ENCODE data around the gene IGFBP1. TPM values are rescaled to one million over a fixed set of nuclear protein-coding genes. Genes with fewer than 3 reads are reported as not detected.
"Not testable (repeated sequence)": the region's sequence is repeated elsewhere in the genome, so short reads cannot be mapped to it uniquely, and the experiment has no call there.

Gene IGFBP1
- total RNA-seq, 6 experiments from 2014 or later: not detected

DNA sequence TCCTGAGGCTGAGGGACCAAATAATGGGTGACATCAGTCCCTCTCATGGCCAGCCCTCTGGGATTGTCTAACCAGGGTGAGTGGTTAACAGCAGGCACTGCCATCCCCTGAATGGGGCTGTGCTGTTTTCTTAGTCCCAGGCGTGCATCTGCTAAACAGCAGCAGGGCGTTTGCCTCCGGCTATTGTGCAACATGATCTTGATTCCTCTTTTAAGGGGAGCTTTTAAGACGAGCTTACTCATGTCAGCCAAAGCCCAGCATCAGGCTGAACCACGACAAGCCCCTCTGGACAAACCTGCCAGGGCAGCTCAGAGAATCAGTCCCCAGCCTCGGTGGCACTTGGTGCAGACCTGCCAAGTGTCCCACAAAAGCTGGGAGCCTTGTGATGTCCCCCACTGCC is 49.0 kb downstream of the IGFBP1 start:
- H3K9me3 Mint-ChIP-seq: peaks cover 5% of the 10 kb centered on the region; the same call in 1 of the 2 replicates
- H3K36me3 Mint-ChIP-seq (ENCODE audit: low read depth): peaks cover 6% of the 10 kb centered on the region; the same call in 1 of the 2 replicates
- no peaks in the 10 kb centered on the region for H3K4me1 Mint-ChIP-seq (ENCODE audit: low read depth)
- DNase-seq: peak; percentile 40
- no peak overlapping the region for H3K4me3 Mint-ChIP-seq
- TF ChIP-seq, protein P1, sequence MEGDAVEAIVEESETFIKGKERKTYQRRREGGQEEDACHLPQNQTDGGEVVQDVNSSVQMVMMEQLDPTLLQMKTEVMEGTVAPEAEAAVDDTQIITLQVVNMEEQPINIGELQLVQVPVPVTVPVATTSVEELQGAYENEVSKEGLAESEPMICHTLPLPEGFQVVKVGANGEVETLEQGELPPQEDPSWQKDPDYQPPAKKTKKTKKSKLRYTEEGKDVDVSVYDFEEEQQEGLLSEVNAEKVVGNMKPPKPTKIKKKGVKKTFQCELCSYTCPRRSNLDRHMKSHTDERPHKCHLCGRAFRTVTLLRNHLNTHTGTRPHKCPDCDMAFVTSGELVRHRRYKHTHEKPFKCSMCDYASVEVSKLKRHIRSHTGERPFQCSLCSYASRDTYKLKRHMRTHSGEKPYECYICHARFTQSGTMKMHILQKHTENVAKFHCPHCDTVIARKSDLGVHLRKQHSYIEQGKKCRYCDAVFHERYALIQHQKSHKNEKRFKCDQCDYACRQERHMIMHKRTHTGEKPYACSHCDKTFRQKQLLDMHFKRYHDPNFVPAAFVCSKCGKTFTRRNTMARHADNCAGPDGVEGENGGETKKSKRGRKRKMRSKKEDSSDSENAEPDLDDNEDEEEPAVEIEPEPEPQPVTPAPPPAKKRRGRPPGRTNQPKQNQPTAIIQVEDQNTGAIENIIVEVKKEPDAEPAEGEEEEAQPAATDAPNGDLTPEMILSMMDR (IDR thresholded peaks at IDR 0.05): no peak
- H3K27ac Mint-ChIP-seq: no peak overlapping the region
- H3K27me3 Mint-ChIP-seq (ENCODE audit: insufficient read depth): peaks cover 2% of the 10 kb centered on the region; the same call in 1 of the 2 replicates

DNA sequence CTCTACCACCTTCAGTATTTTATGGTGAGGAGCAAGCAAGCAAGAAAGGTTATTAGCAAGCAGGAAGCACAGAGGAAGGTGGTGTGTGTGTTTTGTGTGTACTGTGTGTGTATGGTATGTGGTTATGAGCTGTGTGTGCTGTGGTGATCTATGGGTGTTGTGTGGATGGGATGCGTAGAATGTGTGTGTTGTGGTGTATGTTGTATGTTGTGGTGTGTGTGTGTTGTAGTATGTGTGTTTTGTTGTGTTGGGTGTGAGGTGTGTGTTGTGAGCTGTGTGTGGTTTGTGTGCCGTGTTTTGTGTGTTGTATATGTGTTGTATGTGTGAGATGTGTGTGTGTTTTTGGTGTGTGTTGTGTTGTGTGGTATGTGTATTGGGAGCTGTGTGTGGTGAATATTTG is 49.6 kb downstream of the IGFBP1 start:
- H3K4me1 Mint-ChIP-seq (ENCODE audit: low read depth): no peaks in the 10 kb centered on the region
- no peak for DNase-seq
- H3K27ac Mint-ChIP-seq: no peak overlapping the region
- H3K27me3 Mint-ChIP-seq (ENCODE audit: insufficient read depth): peaks cover 2% of the 10 kb centered on the region; the same call in 1 of the 2 replicates
- no peak overlapping the region for H3K4me3 Mint-ChIP-seq
- TF ChIP-seq, protein P1 (IDR thresholded peaks at IDR 0.05): no peak
- H3K36me3 Mint-ChIP-seq (ENCODE audit: low read depth): peaks cover 6% of the 10 kb centered on the region; the same call in 1 of the 2 replicates
- H3K9me3 Mint-ChIP-seq: peaks cover 5% of the 10 kb centered on the region; the same call in 1 of the 2 replicates

DNA sequence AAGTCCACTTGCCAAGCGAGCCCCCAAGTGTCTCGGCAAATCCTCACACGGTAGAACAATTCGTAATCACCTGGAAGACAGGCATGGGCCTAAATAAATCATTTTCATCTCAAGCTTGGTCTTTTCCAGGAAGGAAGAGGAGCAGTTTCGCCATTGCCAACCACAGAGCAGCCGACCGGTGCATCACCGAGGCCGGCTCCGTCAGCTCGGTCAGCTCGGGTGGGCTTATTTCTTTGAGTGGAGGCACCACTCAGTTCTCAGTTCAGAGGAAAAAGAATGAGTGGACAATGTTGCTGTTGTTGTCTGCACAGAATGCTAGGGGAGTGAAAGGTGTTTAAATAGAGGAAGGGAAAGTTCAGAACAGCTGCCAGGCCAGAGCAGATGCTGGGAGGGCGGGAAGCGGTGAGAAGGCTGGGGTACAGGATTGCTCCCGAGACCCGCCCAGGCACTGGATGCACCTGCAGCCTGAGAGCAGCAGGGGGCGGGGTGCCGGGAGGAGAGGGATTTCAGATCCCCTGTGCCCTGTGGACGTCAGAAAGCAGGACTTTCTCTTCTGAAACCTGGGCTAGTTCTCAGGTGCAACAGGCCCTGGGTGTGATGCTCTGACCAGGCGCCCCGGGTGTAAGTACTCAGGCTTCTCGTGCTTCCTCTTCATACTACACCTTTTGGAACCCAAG is 50.5 kb downstream of the IGFBP1 start:
- peaks cover 2% of the 10 kb centered on the region; the same call in 1 of the 2 replicates for H3K4me1 Mint-ChIP-seq (ENCODE audit: low read depth)
- H3K27ac Mint-ChIP-seq: no peak overlapping the region
- DNase-seq: no peak
- no peak overlapping the region for H3K4me3 Mint-ChIP-seq
- TF ChIP-seq, protein P1 (IDR thresholded peaks at IDR 0.05): peak; percentile 55
- peaks cover 2% of the 10 kb centered on the region; the same call in 1 of the 2 replicates for H3K27me3 Mint-ChIP-seq (ENCODE audit: insufficient read depth)
- H3K36me3 Mint-ChIP-seq (ENCODE audit: low read depth): peaks cover 6% of the 10 kb centered on the region; the same call in 1 of the 2 replicates
- peaks cover 5% of the 10 kb centered on the region; the same call in 1 of the 2 replicates for H3K9me3 Mint-ChIP-seq

DNA sequence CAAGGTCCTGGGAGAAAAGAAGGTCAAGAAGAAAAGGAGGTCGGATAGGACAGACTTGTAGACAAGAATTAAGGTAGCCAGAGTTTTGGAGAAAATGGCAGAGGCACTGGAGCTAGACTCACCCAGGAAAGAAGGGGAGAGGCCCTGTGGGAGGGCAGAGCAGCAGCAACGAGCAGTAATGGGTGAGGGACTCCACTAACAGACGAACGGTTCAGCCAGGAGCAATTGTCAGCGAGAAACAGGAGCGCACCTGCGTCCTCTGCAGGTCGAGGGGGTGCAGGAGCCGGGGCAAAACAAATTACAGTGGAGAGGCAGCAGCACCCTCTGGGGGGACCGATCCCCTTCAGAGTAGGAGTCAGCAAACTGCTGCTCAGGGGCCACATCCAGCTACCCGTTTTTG is 51.3 kb downstream of the IGFBP1 start:
- TF ChIP-seq, protein P1 (IDR thresholded peaks at IDR 0.05): no peak

DNA sequence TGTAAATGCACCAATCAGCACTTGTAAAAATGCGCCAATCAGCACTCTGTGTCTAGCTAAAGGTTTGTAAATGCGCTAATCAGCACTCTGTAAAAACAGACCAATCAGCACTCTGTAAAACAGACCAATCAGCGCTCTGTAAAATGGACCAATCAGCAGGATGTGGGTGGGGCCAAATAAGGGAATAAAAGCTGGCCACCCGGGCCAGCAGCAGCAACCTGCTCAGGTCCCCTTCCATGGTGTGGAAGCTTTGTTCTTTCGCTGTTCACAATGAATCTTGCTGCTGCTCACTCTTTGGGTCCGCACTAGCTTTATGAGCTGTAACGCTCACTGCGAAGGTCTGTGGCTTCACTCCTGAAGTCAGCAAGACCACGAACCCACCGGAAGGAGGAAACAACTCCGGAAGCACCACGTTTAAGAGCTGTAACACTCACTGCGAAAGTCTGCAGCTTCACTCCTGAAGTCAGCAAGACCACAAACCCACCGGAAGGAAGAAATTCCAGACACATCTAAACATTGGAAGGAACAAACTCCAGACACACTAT is 52.0 kb downstream of the IGFBP1 start:
- not testable (repeated sequence) for H3K27ac Mint-ChIP-seq; H3K4me3 Mint-ChIP-seq; H3K27me3 Mint-ChIP-seq (ENCODE audit: insufficient read depth); H3K4me1 Mint-ChIP-seq (ENCODE audit: low read depth); H3K36me3 Mint-ChIP-seq (ENCODE audit: low read depth); DNase-seq; H3K9me3 Mint-ChIP-seq

More for the DNA sequence above, 51.3 kb downstream of the IGFBP1 start:
- Mint-ChIP-seq H3K9me3 (peaks cover 5% of the 10 kb centered on the region; the same call in 1 of the 2 replicates), H3K4me3 (no peak overlapping the region), H3K36me3 (ENCODE audit: low read depth) (peaks cover 6% of the 10 kb centered on the region; the same call in 1 of the 2 replicates), H3K4me1 (ENCODE audit: low read depth) (peaks cover 7% of the 10 kb centered on the region; the same call in 1 of the 2 replicates), H3K27ac (no peak overlapping the region), H3K27me3 (ENCODE audit: insufficient read depth) (peaks cover 2% of the 10 kb centered on the region; the same call in 1 of the 2 replicates)
- no peak for DNase-seq

DNA sequence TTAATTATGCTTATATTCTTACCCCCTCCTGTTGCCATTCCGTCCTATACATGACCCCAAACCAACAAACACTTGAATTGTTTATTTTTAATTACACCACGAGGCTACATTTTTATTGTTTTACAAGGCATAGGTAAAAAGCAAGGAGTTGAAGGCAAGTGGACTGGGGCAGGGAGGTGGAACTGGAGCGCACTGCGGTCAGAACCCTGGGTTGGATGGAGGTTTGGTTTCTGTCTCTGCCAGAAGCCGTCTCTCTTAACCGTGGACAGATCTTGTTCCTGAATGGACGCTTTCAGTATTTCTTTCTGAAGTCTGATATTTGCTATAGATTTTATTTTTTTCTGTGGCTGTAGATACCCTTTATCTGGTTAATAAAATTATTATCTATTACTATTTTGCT is 52.7 kb downstream of the IGFBP1 start:
- Mint-ChIP-seq H3K27me3 (ENCODE audit: insufficient read depth) (peaks cover 2% of the 10 kb centered on the region; the same call in 1 of the 2 replicates), H3K4me1 (ENCODE audit: low read depth) (peaks cover 7% of the 10 kb centered on the region; the same call in 1 of the 2 replicates), H3K27ac (no peak overlapping the region), H3K4me3 (no peak overlapping the region), H3K9me3 (peaks cover 5% of the 10 kb centered on the region; the same call in 1 of the 2 replicates), H3K36me3 (ENCODE audit: low read depth) (peaks cover 6% of the 10 kb centered on the region; the same call in 1 of the 2 replicates)
- DNase-seq: no peak
- TF ChIP-seq, protein P1 (IDR thresholded peaks at IDR 0.05): no peak
